Panc1 (cell line): Measurements from ENCODE around the gene DPP7. TPM values are rescaled to one million over a fixed set of nuclear protein-coding genes. Genes with fewer than 3 reads are reported as not detected.

ENCODE experiments used
- ATAC-seq: fragments of 200-7000 bp; cut with Tn5 transposase; 2 replicates; pipeline ENCODE4 v1.9.1; 2020; ENCODE audit warnings: mild to moderate bottlenecking, moderate library complexity
- BruUV-seq: library from RNA; stranded (reverse); fragments of 400-500 nt; replicated peaks from 2 replicates; lab custom pipeline; 2021; lab: Mats Ljungman, UMichigan
- CTCF ChIA-PET: fragments of 300-600 bp; sonication (Branson Sonifier 250); formaldehyde crosslinking; loops from one replicate; lab custom pipeline; 2022; ENCODE audit warnings: antibody characterized with exemption; lab: Charles Lee
- POLR2A ChIA-PET: fragments of 300-600 bp; sonication (Branson Sonifier 250); formaldehyde crosslinking; loops from one replicate; lab custom pipeline; 2022; ENCODE audit warnings: antibody characterized with exemption; lab: Charles Lee
- DNase-seq: peaks from one replicate; pipeline ENCODE4 v3.0.0-alpha.2; 2010; ENCODE audit warnings: low read depth, low spot score
- H3K27ac ChIP-seq: 2 replicates; pipeline ENCODE4 v1.5.1; 2011; ENCODE audit warnings: mild to moderate bottlenecking, low read length, inconsistent platforms
- H3K27me3 ChIP-seq: fragments of 200-500 bp; sonication (Bioruptor generic); 2 replicates; pipeline ENCODE4 v1.6.0; 2014; ENCODE audit warnings: low read length, inconsistent platforms; ENCODE audit not compliant: control insufficient read depth, insufficient read depth
- H3K36me3 ChIP-seq: fragments of 200-500 bp; sonication (Bioruptor generic); 2 replicates; pipeline ENCODE4 v1.5.1; 2014; ENCODE audit warnings: inconsistent platforms, mild to moderate bottlenecking, low read length, moderate library complexity; ENCODE audit not compliant: control insufficient read depth, insufficient read depth
- H3K4me1 ChIP-seq: 2 replicates; pipeline ENCODE4 v1.5.1; 2011; ENCODE audit warnings: inconsistent platforms, mild to moderate bottlenecking, low read length, moderate library complexity; ENCODE audit not compliant: control insufficient read depth, insufficient read depth
- H3K4me3 ChIP-seq, 2 experiments: 2 replicates each; pipeline ENCODE4 v1.5.1; 2011 to 2012; ENCODE audit warnings: low read depth in 2 of 2, low read length in 2 of 2, mild to moderate bottlenecking in 2 of 2, inconsistent platforms in 1 of 2, moderate library complexity in 1 of 2
- H3K9me3 ChIP-seq: fragments of 200-500 bp; sonication (Bioruptor generic); 2 replicates; pipeline ENCODE4 v1.5.1; 2014; ENCODE audit warnings: low read depth, mild to moderate bottlenecking, inconsistent platforms, low read length, moderate library complexity; ENCODE audit not compliant: control insufficient read depth, insufficient read depth
- POLR2AphosphoS5 ChIP-seq: IDR thresholded peaks from 2 replicates; pipeline ENCODE4 v1.6.1; 2012; ENCODE audit warnings: mild to moderate bottlenecking, low read depth, low read length, moderate library complexity
- REST ChIP-seq, 2 experiments: IDR thresholded peaks; 2 replicates each; pipeline ENCODE4 v1.6.1; 2011 to 2012; ENCODE audit warnings: low read depth in 2 of 2, control low read depth in 1 of 2, low read length in 1 of 2, mild to moderate bottlenecking in 1 of 2, moderate library complexity in 1 of 2; ENCODE audit not compliant: insufficient read depth in 1 of 2
- SIN3A ChIP-seq: IDR thresholded peaks from 2 replicates; pipeline ENCODE4 v1.6.1; 2012; ENCODE audit warnings: low read depth, mild to moderate bottlenecking, low read length, moderate library complexity, borderline replicate concordance; ENCODE audit not compliant: insufficient read depth
- TCF7L2 ChIP-seq: IDR thresholded peaks from 2 replicates; pipeline ENCODE4 v1.6.1; 2011; ENCODE audit warnings: mild to moderate bottlenecking, low read depth, low read length, inconsistent platforms
- in situ Hi-C: cut with HindIII; loops from 2 replicates; pipeline ENCODE4 v1.10.0; 2016; ENCODE audit warnings: low sequenced_read_pairs, low pct_unique_long_range_greater_than_20kb
- intact Hi-C: fragments of 100-400 bp; cut with micrococcal nuclease; formaldehyde crosslinking; loops from one replicate; pipeline ENCODE4 v1.10.0; 2022; ENCODE audit not compliant: unreplicated experiment
- total RNA-seq: library from RNA; stranded (reverse); gene quantifications from one replicate; pipeline ENCODE4 v1.2.1, GENCODE V29; 2021; ENCODE audit not compliant: unreplicated experiment
- TF ChIP-seq, protein P1 (sequence below): fragments of 450-650 bp; IDR thresholded peaks from 2 replicates; pipeline ENCODE4 v1.5.1; 2017; ENCODE audit warnings: mild to moderate bottlenecking

Gene DPP7
- total RNA-seq, 1 experiment from 2014 or later = 236 TPM

GRCh38 chr9:137107312-137107921 is 7.1 kb downstream of the DPP7 start:
- Histone ChIP-seq H3K9me3 (no peaks in the 10 kb centered on the region), H3K36me3 (no peaks in the 10 kb centered on the region), H3K27ac (no peak overlapping the region), H3K27me3 (no peaks in the 10 kb centered on the region), H3K4me3 (no peak overlapping the region), H3K4me1 (no peaks in the 10 kb centered on the region)
- no peak for DNase-seq
- TF ChIP-seq, protein P1, sequence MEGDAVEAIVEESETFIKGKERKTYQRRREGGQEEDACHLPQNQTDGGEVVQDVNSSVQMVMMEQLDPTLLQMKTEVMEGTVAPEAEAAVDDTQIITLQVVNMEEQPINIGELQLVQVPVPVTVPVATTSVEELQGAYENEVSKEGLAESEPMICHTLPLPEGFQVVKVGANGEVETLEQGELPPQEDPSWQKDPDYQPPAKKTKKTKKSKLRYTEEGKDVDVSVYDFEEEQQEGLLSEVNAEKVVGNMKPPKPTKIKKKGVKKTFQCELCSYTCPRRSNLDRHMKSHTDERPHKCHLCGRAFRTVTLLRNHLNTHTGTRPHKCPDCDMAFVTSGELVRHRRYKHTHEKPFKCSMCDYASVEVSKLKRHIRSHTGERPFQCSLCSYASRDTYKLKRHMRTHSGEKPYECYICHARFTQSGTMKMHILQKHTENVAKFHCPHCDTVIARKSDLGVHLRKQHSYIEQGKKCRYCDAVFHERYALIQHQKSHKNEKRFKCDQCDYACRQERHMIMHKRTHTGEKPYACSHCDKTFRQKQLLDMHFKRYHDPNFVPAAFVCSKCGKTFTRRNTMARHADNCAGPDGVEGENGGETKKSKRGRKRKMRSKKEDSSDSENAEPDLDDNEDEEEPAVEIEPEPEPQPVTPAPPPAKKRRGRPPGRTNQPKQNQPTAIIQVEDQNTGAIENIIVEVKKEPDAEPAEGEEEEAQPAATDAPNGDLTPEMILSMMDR = no peak
- TF ChIP-seq REST (IDR thresholded peaks at IDR 0.05; ENCODE audit: insufficient read depth in 1 of 2, low read depth in 2 of 2, low read length in 1 of 2) (no peak), POLR2AphosphoS5 (no peak), TCF7L2 (no peak)
- POLR2A ChIA-PET = no interaction called here
- intact Hi-C loops = no loop called here
- CTCF ChIA-PET = no interaction called here
- in situ Hi-C loops = no loop called here
- no TSS peak for BruUV-seq
- peak; percentile 20; the same call in 1 of the 2 replicates for ATAC-seq

- no peak for ATAC-seq
- no peaks in the 10 kb centered on the region for H3K9me3 ChIP-seq
- intact Hi-C loops (no loop called here), in situ Hi-C loops (no loop called here)
- no peak overlapping the region for H3K27ac ChIP-seq
- H3K36me3 ChIP-seq = no peaks in the 10 kb centered on the region
- TF ChIP-seq REST (IDR thresholded peaks at IDR 0.05; ENCODE audit: insufficient read depth in 1 of 2, low read depth in 2 of 2, low read length in 1 of 2) = no peak
- TF ChIP-seq POLR2AphosphoS5 = no peak
- TF ChIP-seq TCF7L2 = no peak
- TF ChIP-seq, protein P1 = no peak
- no peak for TF ChIP-seq SIN3A
- BruUV-seq = no TSS peak
- no peak for DNase-seq
- H3K4me1 ChIP-seq = no peaks in the 10 kb centered on the region
- CTCF ChIA-PET = no interaction called here
- no peaks in the 10 kb centered on the region for H3K27me3 ChIP-seq
- no peak overlapping the region for H3K4me3 ChIP-seq
- POLR2A ChIA-PET = no interaction called here
These were observed 7.8 kb downstream of the DPP7 start for GRCh38 chr9:137106662-137107250.
